Fibroblast of lung (primary cell): ENCODE measurements around the gene MICALL1. TPM values are rescaled to one million over a fixed set of nuclear protein-coding genes. Genes with fewer than 3 reads are reported as not detected.

ENCODE experiments used
- DNase-seq, 2 donors: peaks; one replicate each; pipeline versions ENCODE4 v3.0.0 to v3.0.0-alpha.2; 2010; ENCODE audit warnings: low read depth in 2 of 2
- H2AFZ ChIP-seq: 2 replicates; pipeline ENCODE4 v1.5.1; 2012; ENCODE audit warnings: low read length, control low read depth, inconsistent platforms
- H3K27ac ChIP-seq: 2 replicates; pipeline ENCODE4 v1.5.1; 2011; ENCODE audit warnings: low read length, control low read depth; ENCODE audit not compliant: insufficient read depth
- H3K27me3 ChIP-seq: 2 replicates; pipeline ENCODE4 v1.5.1; 2011; ENCODE audit warnings: mild to moderate bottlenecking, low read length; ENCODE audit not compliant: control insufficient read depth, insufficient read depth
- H3K36me3 ChIP-seq: 2 replicates; pipeline ENCODE4 v1.5.1; 2011; ENCODE audit warnings: low read length; ENCODE audit not compliant: control insufficient read depth, insufficient read depth
- H3K4me1 ChIP-seq: 2 replicates; pipeline ENCODE4 v1.5.1; 2011; ENCODE audit warnings: low read length; ENCODE audit not compliant: control insufficient read depth, insufficient read depth; ENCODE audit errors: extremely low read depth
- H3K4me2 ChIP-seq: 2 replicates; pipeline ENCODE4 v1.5.1; 2011; ENCODE audit warnings: low read length, control low read depth; ENCODE audit not compliant: insufficient read depth; ENCODE audit errors: extremely low read depth
- H3K4me3 ChIP-seq, 4 experiments: fragments of 200-600 bp in 1 of 4; sonication (generic) in 1 of 4; replicated peaks in 1 of 4; 2 replicates each; pipeline ENCODE4 v1.5.1; 2011 to 2016; ENCODE audit warnings: low read length in 4 of 4, low read depth in 3 of 4, mild to moderate bottlenecking in 3 of 4, control low read depth in 2 of 4, inconsistent platforms in 1 of 4, mixed read lengths in 1 of 4; ENCODE audit not compliant: insufficient read depth in 1 of 4; ENCODE audit errors: control extremely low read depth in 1 of 4
- H3K79me2 ChIP-seq: 2 replicates; pipeline ENCODE4 v1.5.1; 2012; ENCODE audit warnings: mild to moderate bottlenecking, low read length, inconsistent platforms; ENCODE audit not compliant: control insufficient read depth, insufficient read depth
- H3K9ac ChIP-seq: 2 replicates; pipeline ENCODE4 v1.5.1; 2011; ENCODE audit warnings: mild to moderate bottlenecking, low read length, control low read depth; ENCODE audit not compliant: insufficient read depth
- H3K9me3 ChIP-seq: 2 replicates; pipeline ENCODE4 v1.5.1; 2012; ENCODE audit warnings: low read depth, low read length; ENCODE audit not compliant: control insufficient read depth, insufficient read depth
- H4K20me1 ChIP-seq: 2 replicates; pipeline ENCODE4 v1.5.1; 2011; ENCODE audit warnings: low read length; ENCODE audit not compliant: control insufficient read depth, insufficient read depth; ENCODE audit errors: extremely low read depth
- EZH2 ChIP-seq: IDR thresholded peaks from 2 replicates; pipeline ENCODE4 v1.5.1; 2012; ENCODE audit warnings: low read length, control low read depth, mild to moderate bottlenecking; ENCODE audit errors: missing control alignments
- polyA plus RNA-seq, 2 donors: library from polyadenylated mRNA; depleted of rRNA in 1 of 2; stranded (reverse) in 1 of 2; unstranded in 1 of 2; fragments of >200 nt; gene quantifications; 2 replicates each; pipeline ENCODE4 v1.2.1, GENCODE V29; 2011 to 2012; ENCODE audit warnings: missing spikeins in 1 of 2
- total RNA-seq: library from RNA; depleted of rRNA; stranded (reverse); fragments of >200 nt; gene quantifications from 2 replicates; pipeline ENCODE4 v1.2.1, GENCODE V29; 2014
- TF ChIP-seq, protein P1 (sequence below), 2 donors: IDR thresholded peaks in 1 of 2; conservative IDR thresholded peaks in 1 of 2; 1 replicate in 1 of 2; 2 replicates in 1 of 2; pipeline ENCODE4 v1.5.1; 2011 to 2012; ENCODE audit warnings: low read length in 2 of 2, control low read depth in 1 of 2, inconsistent platforms in 1 of 2, low read depth in 1 of 2, mild to moderate bottlenecking in 1 of 2

MICALL1 gene
- total and polyA plus RNA-seq, 2 donors (not counting 1 experiment from before 2014, with no cell fraction given) = 17.2 to 19.5 TPM

DNA sequence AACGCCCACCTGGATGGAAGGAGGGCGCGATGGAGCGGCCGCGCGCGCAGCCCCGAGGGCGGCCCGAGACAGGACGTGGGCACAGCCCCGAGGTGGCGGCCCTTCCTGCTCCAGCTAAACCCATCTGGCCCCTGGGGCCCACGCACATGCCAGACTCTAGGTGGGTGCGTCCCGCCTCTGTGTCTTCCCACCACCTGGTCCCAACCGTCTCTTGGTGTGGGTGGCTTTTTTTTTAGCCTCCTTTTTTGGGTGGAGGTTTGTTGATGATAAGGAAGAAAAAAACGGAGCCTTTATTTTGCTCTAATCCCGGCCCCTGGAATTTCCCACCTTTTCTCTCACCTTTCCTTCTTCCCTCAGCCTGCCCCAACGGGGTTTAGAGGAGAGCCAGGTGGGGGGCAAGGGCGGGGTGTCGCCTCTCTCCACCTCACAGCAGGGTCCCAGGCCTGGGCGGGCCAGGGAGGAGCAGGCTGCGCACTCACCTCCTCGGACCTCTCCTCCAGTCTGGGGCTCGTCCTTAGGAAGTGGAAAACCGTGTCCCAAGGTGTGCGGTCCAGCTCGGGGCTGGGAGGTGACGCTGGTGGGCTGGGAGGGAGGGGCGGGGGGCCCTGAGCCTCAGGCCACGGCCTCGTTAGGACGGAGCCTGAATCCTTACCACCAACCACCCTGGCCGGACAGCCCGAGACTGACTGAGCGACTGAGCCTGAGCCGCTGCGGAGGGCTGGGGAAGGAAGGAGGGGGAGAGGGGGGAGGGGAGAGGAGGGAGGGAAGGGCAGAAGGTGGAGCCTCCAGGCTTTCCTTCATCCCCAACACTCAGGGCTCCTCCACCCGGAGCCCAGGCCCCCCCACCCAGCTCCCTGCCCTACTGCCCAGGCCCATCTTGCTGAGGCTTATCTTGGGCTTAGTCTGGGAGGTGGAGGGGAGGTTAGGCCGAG is 78.0 kb downstream of the MICALL1 start, which contains the start of gene SOX10:
Gene SOX10, minus strand, starts transcription at position 696 of the 932 bp plus-strand sequence. CDS start 771 bp downstream, outside the sequence.
- no peak for TF ChIP-seq EZH2
- TF ChIP-seq, protein P1, sequence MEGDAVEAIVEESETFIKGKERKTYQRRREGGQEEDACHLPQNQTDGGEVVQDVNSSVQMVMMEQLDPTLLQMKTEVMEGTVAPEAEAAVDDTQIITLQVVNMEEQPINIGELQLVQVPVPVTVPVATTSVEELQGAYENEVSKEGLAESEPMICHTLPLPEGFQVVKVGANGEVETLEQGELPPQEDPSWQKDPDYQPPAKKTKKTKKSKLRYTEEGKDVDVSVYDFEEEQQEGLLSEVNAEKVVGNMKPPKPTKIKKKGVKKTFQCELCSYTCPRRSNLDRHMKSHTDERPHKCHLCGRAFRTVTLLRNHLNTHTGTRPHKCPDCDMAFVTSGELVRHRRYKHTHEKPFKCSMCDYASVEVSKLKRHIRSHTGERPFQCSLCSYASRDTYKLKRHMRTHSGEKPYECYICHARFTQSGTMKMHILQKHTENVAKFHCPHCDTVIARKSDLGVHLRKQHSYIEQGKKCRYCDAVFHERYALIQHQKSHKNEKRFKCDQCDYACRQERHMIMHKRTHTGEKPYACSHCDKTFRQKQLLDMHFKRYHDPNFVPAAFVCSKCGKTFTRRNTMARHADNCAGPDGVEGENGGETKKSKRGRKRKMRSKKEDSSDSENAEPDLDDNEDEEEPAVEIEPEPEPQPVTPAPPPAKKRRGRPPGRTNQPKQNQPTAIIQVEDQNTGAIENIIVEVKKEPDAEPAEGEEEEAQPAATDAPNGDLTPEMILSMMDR (conservative IDR thresholded peaks at IDR 0.05 in 1 of 2, IDR thresholded peaks at IDR 0.05 in 1 of 2; ENCODE audit: low read depth in 1 of 2, low read length in 2 of 2) = no peak
- Histone ChIP-seq H3K9ac (no peak within 1 kb of the TSS), H3K36me3 (no peaks in the 10 kb centered on the region), H3K9me3 (no peaks in the 10 kb centered on the region), H3K4me1 (no peaks in the 10 kb centered on the region), H3K79me2 (no peaks in the 10 kb centered on the region), H3K27ac (no peak within 1 kb of the TSS), H4K20me1 (no peaks in the 10 kb centered on the region), H3K4me3 (no peak within 1 kb of the TSS), H3K4me2 (no peak within 1 kb of the TSS), H3K27me3 (no peaks in the 10 kb centered on the region), H2AFZ (no peak within 1 kb of the TSS)
- no peak for DNase-seq

DNA sequence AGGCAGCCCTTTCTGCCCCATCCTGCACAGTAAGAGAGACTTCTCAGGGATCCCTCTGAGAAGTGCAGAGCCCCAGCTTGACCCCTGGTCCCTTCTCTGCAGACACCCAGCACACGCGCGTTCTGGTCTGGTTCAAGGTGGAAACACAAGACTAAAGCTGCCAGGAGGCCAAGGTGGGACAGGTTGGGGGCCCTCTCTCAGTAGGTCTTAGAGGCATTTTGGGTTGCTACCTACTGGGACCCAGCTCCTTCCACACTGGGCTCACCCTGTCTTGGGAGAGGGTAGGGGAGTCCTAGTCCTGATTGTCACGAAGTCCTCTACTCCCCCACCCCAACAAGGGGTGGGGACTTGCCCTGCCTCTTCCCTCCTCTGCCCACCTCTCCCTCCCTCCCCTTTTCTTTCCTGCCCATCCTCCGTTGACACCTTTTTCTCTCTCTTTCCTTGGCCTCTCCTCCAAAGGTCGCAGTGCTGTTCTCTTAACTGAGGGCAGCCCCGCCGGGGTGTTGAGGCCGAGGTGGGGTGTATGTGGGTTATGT is 79.0 kb downstream of the MICALL1 start:
- TF ChIP-seq EZH2 = no peak
- TF ChIP-seq, protein P1 (conservative IDR thresholded peaks at IDR 0.05 in 1 of 2, IDR thresholded peaks at IDR 0.05 in 1 of 2; ENCODE audit: low read depth in 1 of 2, low read length in 2 of 2) = no peak
- Histone ChIP-seq H3K79me2 (no peaks in the 10 kb centered on the region), H3K4me2 (no peak overlapping the region), H3K9me3 (no peaks in the 10 kb centered on the region), H3K36me3 (no peaks in the 10 kb centered on the region), H2AFZ (no peak overlapping the region), H4K20me1 (no peaks in the 10 kb centered on the region), H3K4me3 (no peak overlapping the region), H3K9ac (no peak overlapping the region), H3K27me3 (no peaks in the 10 kb centered on the region), H3K4me1 (no peaks in the 10 kb centered on the region), H3K27ac (no peak overlapping the region)
- no peak for DNase-seq

DNA sequence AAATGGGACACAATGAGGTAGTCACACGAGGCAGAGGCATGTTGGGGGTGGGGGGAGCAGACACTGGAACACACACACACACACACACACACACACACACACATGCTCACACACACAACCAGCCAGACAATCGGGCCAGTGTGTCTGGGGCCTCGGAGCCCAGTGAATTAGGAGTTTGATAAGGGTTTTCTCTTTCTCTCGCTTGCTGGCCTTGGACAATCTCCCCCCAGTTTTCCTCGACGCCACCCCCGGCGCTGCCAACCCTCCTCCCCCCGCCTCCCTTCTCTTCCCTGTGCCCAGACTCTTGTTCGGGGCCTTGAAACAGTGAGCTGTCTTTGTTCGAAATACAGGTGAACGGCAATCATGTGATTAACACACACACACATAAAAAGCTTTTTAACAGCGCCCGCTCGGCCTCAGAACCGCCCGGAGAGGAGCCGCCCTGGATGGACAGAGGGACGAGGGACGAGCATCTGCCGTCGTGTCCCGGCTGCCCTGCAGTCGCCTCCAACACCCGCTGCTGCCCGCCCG is 79.7 kb downstream of the MICALL1 start:
- no peak overlapping the region for H3K27ac ChIP-seq
- H4K20me1 ChIP-seq = no peaks in the 10 kb centered on the region
- H3K9ac ChIP-seq = no peak overlapping the region
- H3K9me3 ChIP-seq = no peaks in the 10 kb centered on the region
- DNase-seq = no peak
- H3K79me2 ChIP-seq = no peaks in the 10 kb centered on the region
- H3K27me3 ChIP-seq = no peaks in the 10 kb centered on the region
- H3K4me2 ChIP-seq = no peak overlapping the region
- H2AFZ ChIP-seq = no peak overlapping the region
- no peaks in the 10 kb centered on the region for H3K36me3 ChIP-seq
- TF ChIP-seq EZH2 = no peak
- TF ChIP-seq, protein P1 (conservative IDR thresholded peaks at IDR 0.05 in 1 of 2, IDR thresholded peaks at IDR 0.05 in 1 of 2; ENCODE audit: low read depth in 1 of 2, low read length in 2 of 2) = no peak
- H3K4me3 ChIP-seq = no peak overlapping the region
- no peaks in the 10 kb centered on the region for H3K4me1 ChIP-seq
